Stimulated activated naive B cell treated with anti-CD40 and anti-IgM and Interleukin-4, amounts not matched to agents 10 μg/mL and 1 μg/mL and 100 μg/mL, for 72 hours (primary cell): ENCODE data around the gene COLQ.

Experiments
- ATAC-seq, 2 donors: fragments of 150-1000 bp; cut with Tn5 transposase; replicated peaks; 2 replicates each; pipeline ENCODE4 v1.10.0; 2021; ENCODE audit warnings: moderate library complexity in 1 of 2
- DNase-seq: peaks from one replicate; pipeline ENCODE4 v3.0.0; 2021
- H3K27ac Mint-ChIP-seq: one replicate; pipeline ENCODE4 v1.8.0; 2022; ENCODE audit warnings: mild to moderate bottlenecking, mixed read lengths
- H3K27me3 Mint-ChIP-seq, 2 donors: one replicate each; pipeline ENCODE4 v1.8.0; 2022; ENCODE audit warnings: mixed read lengths in 2 of 2
- H3K36me3 Mint-ChIP-seq, 2 donors: one replicate each; pipeline ENCODE4 v1.8.0; 2022; ENCODE audit warnings: mixed read lengths in 2 of 2, mild to moderate bottlenecking in 1 of 2
- H3K4me1 Mint-ChIP-seq, 2 donors: one replicate each; pipeline ENCODE4 v1.8.0; 2022; ENCODE audit warnings: mixed read lengths in 2 of 2, mild to moderate bottlenecking in 1 of 2
- H3K4me3 Mint-ChIP-seq, 2 donors: one replicate each; pipeline ENCODE4 v1.8.0; 2022; ENCODE audit warnings: mild to moderate bottlenecking in 2 of 2, mixed read lengths in 2 of 2, moderate library complexity in 1 of 2
- H3K9me3 Mint-ChIP-seq, 2 donors: one replicate each; pipeline ENCODE4 v1.8.0; 2022; ENCODE audit warnings: mixed read lengths in 2 of 2, mild to moderate bottlenecking in 1 of 2

Gene COLQ

GRCh38 chr3:15521573-15521965 is at the start of gene COLQ:
TSS of gene COLQ (minus strand) at chr3:15521706. CDS start at chr3:15521625, 81 bp downstream.
- Mint-ChIP-seq H3K27ac (no peak within 1 kb of the TSS), H3K4me3 (peak within 1 kb of the TSS in 1 of 2 donors; percentile 23), H3K9me3 (peaks cover 0 to 3% of the 10 kb centered on the region in 2 donors), H3K4me1 (peaks cover 8 to 16% of the 10 kb centered on the region in 2 donors), H3K36me3 (peaks cover 2 to 4% of the 10 kb centered on the region in 2 donors), H3K27me3 (peaks cover 11 to 18% of the 10 kb centered on the region in 2 donors)
- DNase-seq = no peak
- ATAC-seq = no peak

- Mint-ChIP-seq H3K27ac (no peak overlapping the region), H3K36me3 (peaks cover 27 to 34% of the 10 kb centered on the region in 2 donors), H3K27me3 (no peaks in the 10 kb centered on the region), H3K9me3 (no peaks in the 10 kb centered on the region), H3K4me3 (no peak overlapping the region), H3K4me1 (no peaks in the 10 kb centered on the region)
- ATAC-seq (no peak), DNase-seq (no peak)
Observed at GRCh38 chr3:15563190-15563589, 41.7 kb upstream of the COLQ start.

DNA sequence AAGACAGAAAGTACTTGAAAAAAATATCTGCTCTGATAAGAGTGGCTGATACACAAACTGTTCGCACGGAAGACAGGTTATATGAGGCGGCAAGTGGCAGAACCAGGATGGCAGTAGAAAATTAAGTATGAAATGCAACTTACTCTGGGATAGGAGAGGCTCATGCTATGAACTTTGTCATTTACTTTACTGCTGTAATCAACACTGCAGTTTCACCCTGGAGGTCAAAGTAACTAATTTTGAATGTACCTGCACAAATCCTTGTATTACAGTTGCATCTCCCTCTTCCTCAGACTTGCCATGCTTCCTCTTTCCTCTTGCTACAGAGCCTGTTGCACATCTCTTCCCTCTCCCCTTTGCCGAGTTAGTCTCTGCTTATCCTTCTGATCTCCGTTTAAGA is 41.1 kb upstream of the COLQ start:
- peaks cover 21 to 28% of the 10 kb centered on the region in 2 donors for H3K36me3 Mint-ChIP-seq
- no peaks in the 10 kb centered on the region for H3K9me3 Mint-ChIP-seq
- H3K4me3 Mint-ChIP-seq = no peak overlapping the region
- ATAC-seq (no peak), DNase-seq (no peak)
- H3K27ac Mint-ChIP-seq = no peak overlapping the region
- H3K4me1 Mint-ChIP-seq = peaks cover 1 to 4% of the 10 kb centered on the region in 2 donors
- no peaks in the 10 kb centered on the region for H3K27me3 Mint-ChIP-seq

GRCh38 chr3:15558581-15558980 is 37.1 kb upstream of the COLQ start:
- no peak overlapping the region for H3K27ac Mint-ChIP-seq
- no peak overlapping the region for H3K4me3 Mint-ChIP-seq

DNA sequence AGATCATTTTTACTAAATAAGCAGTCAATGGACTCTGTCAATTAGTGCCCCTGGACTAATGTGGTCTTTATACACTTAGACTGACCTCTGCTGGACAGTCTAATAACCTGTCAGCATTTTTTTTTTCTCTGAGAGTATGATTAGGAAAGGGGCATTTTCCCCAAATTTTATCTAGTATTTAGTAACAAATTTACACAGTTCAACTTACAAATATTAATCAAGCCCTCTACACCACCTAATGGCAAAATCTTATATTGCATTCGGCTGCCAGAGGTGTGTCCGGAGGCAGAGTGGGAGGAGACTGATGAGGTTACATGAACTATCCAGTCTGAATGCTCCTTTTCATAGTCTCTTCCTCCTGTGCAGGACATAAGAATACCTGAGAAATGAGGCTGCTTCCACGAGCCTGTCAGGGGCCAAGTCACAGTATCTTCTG is 36.0 kb upstream of the COLQ start:
- peaks cover 15 to 23% of the 10 kb centered on the region in 2 donors for H3K36me3 Mint-ChIP-seq
- no peak overlapping the region for H3K27ac Mint-ChIP-seq
- H3K9me3 Mint-ChIP-seq = no peaks in the 10 kb centered on the region
- ATAC-seq (peak; percentile 58 to 70), DNase-seq (peak; percentile 56)
- no peaks in the 10 kb centered on the region for H3K27me3 Mint-ChIP-seq
- peaks cover 16 to 19% of the 10 kb centered on the region in 2 donors for H3K4me1 Mint-ChIP-seq
- H3K4me3 Mint-ChIP-seq = no peak overlapping the region

More at GRCh38 chr3:15558581-15558980, 37.1 kb upstream of the COLQ start:
- Mint-ChIP-seq H3K9me3 (no peaks in the 10 kb centered on the region), H3K4me1 (peaks cover 13 to 19% of the 10 kb centered on the region in 2 donors), H3K27me3 (no peaks in the 10 kb centered on the region), H3K36me3 (peaks cover 19 to 23% of the 10 kb centered on the region in 2 donors)
- DNase-seq (no peak), ATAC-seq (no peak)

GRCh38 chr3:15556512-15556911 is 35.0 kb upstream of the COLQ start:
- peaks cover 16 to 21% of the 10 kb centered on the region in 2 donors for H3K4me1 Mint-ChIP-seq
- peak overlapping the region; percentile 46 to 65 for H3K4me3 Mint-ChIP-seq

GRCh38 chr3:15553749-15554148 is 32.2 kb upstream of the COLQ start:
- no peak for DNase-seq
- peaks cover 23 to 40% of the 10 kb centered on the region in 2 donors for H3K36me3 Mint-ChIP-seq
- ATAC-seq = no peak
- H3K9me3 Mint-ChIP-seq = peaks cover 0 to 5% of the 10 kb centered on the region in 2 donors
- no peak overlapping the region for H3K4me3 Mint-ChIP-seq
- H3K4me1 Mint-ChIP-seq = peaks cover 16 to 24% of the 10 kb centered on the region in 2 donors
- no peak overlapping the region for H3K27ac Mint-ChIP-seq
- H3K27me3 Mint-ChIP-seq = no peaks in the 10 kb centered on the region

More at GRCh38 chr3:15556512-15556911, 35.0 kb upstream of the COLQ start:
- no peaks in the 10 kb centered on the region for H3K9me3 Mint-ChIP-seq
- ATAC-seq = peak; percentile 95 to 97
- H3K36me3 Mint-ChIP-seq = peaks cover 19 to 32% of the 10 kb centered on the region in 2 donors
- DNase-seq = peak; percentile 19
- H3K27ac Mint-ChIP-seq = peak overlapping the region; percentile 84
- H3K27me3 Mint-ChIP-seq = no peaks in the 10 kb centered on the region

DNA sequence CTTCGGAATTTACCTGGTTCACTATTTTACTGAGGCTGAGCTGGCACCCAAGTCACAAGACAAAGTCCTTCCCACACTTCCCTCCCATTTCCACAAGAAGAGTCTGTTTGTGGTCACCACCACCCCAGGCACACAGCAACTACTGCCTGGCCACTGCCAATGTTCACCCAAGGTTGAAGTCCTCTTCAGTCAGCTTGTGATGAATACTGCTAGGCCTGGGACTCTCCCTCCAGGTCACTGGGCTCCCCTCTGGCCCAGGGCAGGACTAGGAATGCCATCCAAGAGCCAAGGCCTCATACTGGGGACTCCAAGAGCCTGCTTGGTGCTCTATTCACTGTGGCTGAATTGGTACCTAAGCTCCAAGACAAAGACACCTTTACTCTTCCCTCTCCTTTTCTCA is 30.4 kb upstream of the COLQ start:
- peaks cover 28 to 50% of the 10 kb centered on the region in 2 donors for H3K36me3 Mint-ChIP-seq
- no peak overlapping the region for H3K27ac Mint-ChIP-seq
- peaks cover 17 to 18% of the 10 kb centered on the region in 2 donors for H3K4me1 Mint-ChIP-seq
- no peak for DNase-seq
- H3K27me3 Mint-ChIP-seq = no peaks in the 10 kb centered on the region
- no peak overlapping the region for H3K4me3 Mint-ChIP-seq
- peaks cover 2 to 6% of the 10 kb centered on the region in 2 donors for H3K9me3 Mint-ChIP-seq
- ATAC-seq = no peak

DNA sequence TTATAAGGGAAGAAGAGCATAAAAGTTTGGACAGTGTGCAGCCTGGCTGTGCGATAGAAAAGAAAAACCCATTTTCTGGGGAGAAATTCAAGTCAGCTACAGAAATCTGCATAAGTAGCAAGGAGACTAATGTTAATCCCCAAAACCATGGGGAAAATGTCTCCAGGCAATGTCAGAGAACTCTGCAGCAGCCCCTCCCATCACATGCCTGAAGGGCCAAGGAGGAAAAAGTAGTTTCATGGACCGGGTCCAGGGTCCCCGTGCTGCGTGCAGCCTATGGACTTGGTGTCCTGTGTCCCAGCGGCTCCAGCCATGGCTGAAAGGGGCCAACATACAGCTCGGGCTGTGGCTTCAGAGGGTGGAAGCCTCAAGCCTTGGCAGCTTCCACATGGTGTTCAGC is 28.3 kb upstream of the COLQ start:
- DNase-seq (no peak), ATAC-seq (no peak)
- H3K4me3 Mint-ChIP-seq = no peak overlapping the region
- H3K9me3 Mint-ChIP-seq = peaks cover 6 to 13% of the 10 kb centered on the region in 2 donors
- H3K27me3 Mint-ChIP-seq = no peaks in the 10 kb centered on the region
- no peak overlapping the region for H3K27ac Mint-ChIP-seq
- peaks cover 27 to 47% of the 10 kb centered on the region in 2 donors for H3K36me3 Mint-ChIP-seq
- peaks cover 5 to 7% of the 10 kb centered on the region in 2 donors for H3K4me1 Mint-ChIP-seq

- ATAC-seq (no peak), DNase-seq (no peak)
- peaks cover 1 to 6% of the 10 kb centered on the region in 2 donors for H3K4me1 Mint-ChIP-seq
- H3K9me3 Mint-ChIP-seq = peaks cover 6 to 8% of the 10 kb centered on the region in 2 donors
- H3K36me3 Mint-ChIP-seq = peaks cover 3 to 17% of the 10 kb centered on the region in 2 donors
- no peak overlapping the region for H3K27ac Mint-ChIP-seq
- no peak overlapping the region for H3K4me3 Mint-ChIP-seq
- no peaks in the 10 kb centered on the region for H3K27me3 Mint-ChIP-seq
Observed at GRCh38 chr3:15542614-15543013, 21.1 kb upstream of the COLQ start.

DNA sequence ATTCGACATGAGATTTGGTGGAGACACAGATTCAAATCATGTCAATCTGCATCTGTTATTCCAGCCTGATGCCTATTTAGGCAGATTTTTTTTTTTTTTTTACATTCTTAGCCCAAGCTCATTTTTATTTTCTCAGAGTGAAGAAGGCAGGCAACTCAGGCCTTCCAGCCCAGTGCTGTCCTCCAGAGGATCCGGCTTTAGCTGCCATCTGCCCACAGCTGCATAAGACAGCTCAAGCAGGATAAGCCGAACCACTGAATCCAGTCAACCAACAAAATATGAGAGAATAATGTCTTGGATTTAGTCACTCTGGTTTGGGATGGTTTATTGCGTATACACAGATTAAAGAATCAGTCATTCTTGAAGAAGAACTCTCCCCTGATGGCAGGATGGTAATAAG is 19.9 kb upstream of the COLQ start:
- ATAC-seq (no peak), DNase-seq (no peak)
- H3K27me3 Mint-ChIP-seq = no peaks in the 10 kb centered on the region
- peaks cover 0 to 3% of the 10 kb centered on the region in 2 donors for H3K9me3 Mint-ChIP-seq
- H3K27ac Mint-ChIP-seq = no peak overlapping the region
- H3K4me1 Mint-ChIP-seq = peaks cover 1 to 8% of the 10 kb centered on the region in 2 donors
- peaks cover 1 to 12% of the 10 kb centered on the region in 2 donors for H3K36me3 Mint-ChIP-seq
- no peak overlapping the region for H3K4me3 Mint-ChIP-seq

GRCh38 chr3:15539066-15539465 is 17.6 kb upstream of the COLQ start:
- no peak for DNase-seq
- no peaks in the 10 kb centered on the region for H3K9me3 Mint-ChIP-seq
- ATAC-seq = no peak
- no peak overlapping the region for H3K27ac Mint-ChIP-seq
- H3K4me1 Mint-ChIP-seq = peaks cover 9 to 19% of the 10 kb centered on the region in 2 donors
- H3K4me3 Mint-ChIP-seq = no peak overlapping the region
- peaks cover 0 to 12% of the 10 kb centered on the region in 2 donors for H3K36me3 Mint-ChIP-seq
- H3K27me3 Mint-ChIP-seq = no peaks in the 10 kb centered on the region

- H3K27ac Mint-ChIP-seq = no peak overlapping the region
- no peaks in the 10 kb centered on the region for H3K9me3 Mint-ChIP-seq
- H3K4me3 Mint-ChIP-seq = no peak overlapping the region
- no peak for ATAC-seq
- H3K27me3 Mint-ChIP-seq = no peaks in the 10 kb centered on the region
- H3K4me1 Mint-ChIP-seq = peaks cover 9 to 19% of the 10 kb centered on the region in 2 donors
- H3K36me3 Mint-ChIP-seq = peaks cover 0 to 12% of the 10 kb centered on the region in 2 donors
- DNase-seq = no peak
Observed at GRCh38 chr3:15538345-15538744, 16.8 kb upstream of the COLQ start.

- Mint-ChIP-seq H3K4me3 (no peak overlapping the region), H3K9me3 (no peaks in the 10 kb centered on the region), H3K4me1 (peaks cover 9 to 19% of the 10 kb centered on the region in 2 donors), H3K36me3 (peaks cover 0 to 12% of the 10 kb centered on the region in 2 donors), H3K27ac (no peak overlapping the region), H3K27me3 (no peaks in the 10 kb centered on the region)
- DNase-seq = no peak
- ATAC-seq = no peak
Observed at GRCh38 chr3:15536856-15537255, 15.3 kb upstream of the COLQ start.

DNA sequence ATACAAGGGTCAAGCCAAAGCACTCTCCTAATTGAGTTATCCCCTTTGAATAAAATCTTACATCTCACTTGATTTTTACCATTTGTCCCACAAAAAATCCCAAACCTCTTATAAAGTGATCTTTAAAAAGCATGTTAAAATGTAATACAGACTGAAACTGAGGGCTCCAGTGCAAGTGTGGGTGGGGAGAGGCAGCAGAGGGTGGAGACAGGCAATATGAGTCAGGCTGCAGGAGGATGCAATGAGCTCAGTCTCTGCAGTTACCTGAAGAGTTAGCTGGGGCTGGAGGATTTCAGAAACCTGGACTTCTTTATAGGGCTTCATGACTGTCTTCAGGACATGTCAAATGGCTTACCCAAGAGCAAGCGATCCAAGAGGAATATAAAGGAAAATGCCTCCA is 14.2 kb upstream of the COLQ start:
- ATAC-seq (peak; percentile 91 to 99), DNase-seq (no peak)
- H3K4me1 Mint-ChIP-seq = peaks cover 9 to 13% of the 10 kb centered on the region in 2 donors
- no peaks in the 10 kb centered on the region for H3K27me3 Mint-ChIP-seq
- H3K27ac Mint-ChIP-seq = no peak overlapping the region
- H3K9me3 Mint-ChIP-seq = no peaks in the 10 kb centered on the region
- H3K4me3 Mint-ChIP-seq = no peak overlapping the region
- H3K36me3 Mint-ChIP-seq = peaks cover 0 to 12% of the 10 kb centered on the region in 2 donors
